GM12878 (cell line): ENCODE measurements around the gene AP5Z1. TPM values are rescaled to one million over a fixed set of nuclear protein-coding genes. Genes with fewer than 3 reads are reported as not detected.

Experiments
- ATAC-seq: fragments of 200-7000 bp; cut with Tn5 transposase; 3 replicates; pipeline ENCODE4 v1.9.1; 2020; ENCODE audit warnings: mild to moderate bottlenecking, moderate library complexity
- BruUV-seq: library from RNA; stranded (reverse); fragments of 400-500 nt; replicated peaks from 2 replicates; lab custom pipeline; 2021; lab: Mats Ljungman, UMichigan
- CTCF ChIA-PET: fragments of 300-600 bp; sonication (Branson Sonifier 250); formaldehyde crosslinking; extraction: SDS; loops from one replicate; lab custom pipeline; 2021; ENCODE audit warnings: inconsistent platforms; lab: Yijun Ruan, JAX
- POLR2A ChIA-PET: fragments of 350-600 bp; formaldehyde crosslinking; extraction: SDS; loops from one replicate; lab custom pipeline; 2021; ENCODE audit warnings: inconsistent platforms; lab: Charles Lee
- RAD21 ChIA-PET: fragments of 300-600 bp; sonication (Branson Sonifier 250); formaldehyde crosslinking; loops from one replicate; lab custom pipeline; 2023; ENCODE audit warnings: antibody characterized with exemption; ENCODE audit not compliant: unreplicated experiment; lab: Charles Lee
- SMC1A ChIA-PET: fragments of 300-600 bp; sonication (Branson Sonifier 250); formaldehyde crosslinking; loops from one replicate; lab custom pipeline; 2023; ENCODE audit not compliant: unreplicated experiment, uncharacterized antibody; lab: Charles Lee
- DNase-seq: peaks from one replicate; pipeline ENCODE4 v3.0.0-alpha.2; 2011; ENCODE audit warnings: low read depth, low spot score
- FAIRE-seq: peaks from 3 replicates; lab custom pipeline; 2011; peaks lifted over from hg19 to GRCh38; lab: Jason Lieb, UNC
- H2AFZ ChIP-seq: 2 replicates; pipeline ENCODE4 v1.6.0; 2011; ENCODE audit warnings: low read depth, low read length, control low read depth; ENCODE audit not compliant: control insufficient read depth
- H3K27ac ChIP-seq: 2 replicates; pipeline ENCODE4 v1.5.1; 2011; ENCODE audit warnings: control low read depth; ENCODE audit not compliant: control insufficient read depth, insufficient read depth
- H3K27me3 ChIP-seq, 2 experiments: replicated peaks in 1 of 2; 2 replicates each; pipeline versions ENCODE4 v1.6.0 to v1.6.1; 2011; ENCODE audit warnings: low read length in 1 of 2; ENCODE audit not compliant: control insufficient read depth in 2 of 2, insufficient read depth in 2 of 2
- H3K36me3 ChIP-seq, 2 experiments: 2 replicates each; pipeline ENCODE4 v1.5.1; 2011; ENCODE audit warnings: low read length in 1 of 2; ENCODE audit not compliant: control insufficient read depth in 2 of 2, insufficient read depth in 2 of 2
- H3K4me1 ChIP-seq: 2 replicates; pipeline ENCODE4 v1.6.1; 2011; ENCODE audit warnings: mild to moderate bottlenecking, low read length, moderate library complexity, mixed read lengths; ENCODE audit not compliant: control insufficient read depth, insufficient read depth
- H3K4me2 ChIP-seq: 2 replicates; pipeline ENCODE4 v1.6.0; 2011; ENCODE audit warnings: control low read depth; ENCODE audit not compliant: control insufficient read depth, insufficient read depth
- H3K4me3 ChIP-seq: fragments of 200-600 bp; sonication (generic); 2 replicates; pipeline ENCODE4 v1.5.1; 2016
- H3K79me2 ChIP-seq: 2 replicates; pipeline ENCODE4 v1.6.0; 2011; ENCODE audit warnings: low read length; ENCODE audit not compliant: control insufficient read depth, insufficient read depth
- H3K9ac ChIP-seq: 2 replicates; pipeline ENCODE4 v1.8.0; 2011; ENCODE audit warnings: low read length, control low read depth, mixed read lengths; ENCODE audit not compliant: control insufficient read depth, insufficient read depth
- H3K9me3 ChIP-seq: replicated peaks from 3 replicates; pipeline ENCODE4 v1.5.1; 2011; ENCODE audit warnings: mild to moderate bottlenecking, low read length; ENCODE audit not compliant: control insufficient read depth, insufficient read depth
- H4K20me1 ChIP-seq: 2 replicates; pipeline ENCODE4 v1.6.0; 2011; ENCODE audit not compliant: control insufficient read depth, insufficient read depth
- ATF7 ChIP-seq: fragments of 450-650 bp; IDR thresholded peaks from 2 replicates; pipeline ENCODE4 v1.6.1; 2016; ENCODE audit warnings: low read depth, mild to moderate bottlenecking
- BACH1 ChIP-seq: fragments of 450-650 bp; IDR thresholded peaks from 2 replicates; pipeline ENCODE4 v1.6.1; 2017; ENCODE audit warnings: mild to moderate bottlenecking, borderline replicate concordance
- CBX3 ChIP-seq: fragments of 200-600 bp; sonication (generic); IDR thresholded peaks from 2 replicates; pipeline ENCODE4 v1.6.1; 2016; ENCODE audit warnings: low read depth, borderline replicate concordance
- CBX5 ChIP-seq: sonication (generic); IDR thresholded peaks from 2 replicates; pipeline ENCODE4 v1.6.1; 2016; ENCODE audit warnings: low read depth, moderate library complexity, mild to moderate bottlenecking, inconsistent platforms
- CEBPZ ChIP-seq: fragments of 150-350 bp; IDR thresholded peaks from 2 replicates; pipeline ENCODE4 v1.6.1; 2016; ENCODE audit warnings: low read depth, low read length
- CREM ChIP-seq: IDR thresholded peaks from 2 replicates; pipeline ENCODE4 v1.6.1; 2014; ENCODE audit warnings: antibody characterized with exemption, low read depth
- FOXK2 ChIP-seq: fragments of 450-650 bp; IDR thresholded peaks from 2 replicates; pipeline ENCODE4 v1.6.1; 2017; ENCODE audit warnings: mild to moderate bottlenecking, moderate library complexity
- IKZF1 ChIP-seq: fragments of 450-650 bp; conservative IDR thresholded peaks from 2 replicates; pipeline ENCODE4 v1.6.1; 2017; ENCODE audit warnings: antibody characterized with exemption, mild to moderate bottlenecking
- LARP7 ChIP-seq: fragments of 450-650 bp; IDR thresholded peaks from 2 replicates; pipeline ENCODE4 v1.6.1; 2017; ENCODE audit warnings: mild to moderate bottlenecking
- MEF2A ChIP-seq: IDR thresholded peaks from 2 replicates; pipeline ENCODE4 v1.6.1; 2011; ENCODE audit warnings: low read depth, mild to moderate bottlenecking, low read length, moderate library complexity; ENCODE audit not compliant: insufficient read depth
- NR2F1 ChIP-seq: fragments of 450-650 bp; conservative IDR thresholded peaks from 2 replicates; pipeline ENCODE4 v1.6.1; 2017; ENCODE audit warnings: mild to moderate bottlenecking
- SIX5 ChIP-seq: IDR thresholded peaks from 2 replicates; pipeline ENCODE4 v1.6.1; 2011; ENCODE audit warnings: mild to moderate bottlenecking, low read depth, low read length, moderate library complexity; ENCODE audit not compliant: severe bottlenecking
- SKIL ChIP-seq: fragments of 450-650 bp; IDR thresholded peaks from 2 replicates; pipeline ENCODE4 v1.6.1; 2017; ENCODE audit warnings: mild to moderate bottlenecking, low read depth, inconsistent platforms; ENCODE audit not compliant: poor library complexity, severe bottlenecking
- SMAD5 ChIP-seq: IDR thresholded peaks from 2 replicates; pipeline ENCODE4 v1.6.1; 2016; ENCODE audit warnings: antibody characterized with exemption, low read depth
- TCF12 ChIP-seq: IDR thresholded peaks from 2 replicates; pipeline ENCODE4 v1.6.1; 2011; ENCODE audit warnings: low read depth, mild to moderate bottlenecking, low read length
- ZNF207 ChIP-seq: fragments of 450-650 bp; IDR thresholded peaks from 2 replicates; pipeline ENCODE4 v1.6.1; 2014; ENCODE audit warnings: antibody characterized with exemption, mild to moderate bottlenecking, borderline replicate concordance
- ZNF274 ChIP-seq: IDR thresholded peaks from one replicate; pipeline ENCODE4 v1.8.0; 2011; ENCODE audit not compliant: insufficient read length, insufficient read depth
- WGBS: methylation state at CpG from one replicate; pipeline ENCODE4 v1.1.6; 2016; ENCODE audit warnings: low lambda C conversion rate; ENCODE audit not compliant: insufficient replicate concordance, insufficient coverage; ENCODE audit errors: missing lambda C conversion rate; 5-methylcytosine and 5-hydroxymethylcytosine counted together
- in situ Hi-C: fragments of 300-500 bp; cut with MboI; formaldehyde crosslinking; loops from 9 replicates; pipeline ENCODE4 v1.14.3; 2018; ENCODE audit warnings: mixed read lengths
- intact Hi-C: fragments of 100-400 bp; cut with micrococcal nuclease; formaldehyde crosslinking; loops from one replicate; pipeline ENCODE4 v1.14.2; 2022; ENCODE audit not compliant: unreplicated experiment
- polyA plus RNA-seq, 11 experiments: library from polyadenylated mRNA; depleted of rRNA in 4 of 11; unstranded in 6 of 11; stranded (reverse) in 5 of 11; fragments of >200 nt; fragmentation: Nextera tagmentation in 4 of 11; fragmentation: Illumina TruSeq in 1 of 11; extraction: Ambion mirVana in 4 of 11; extraction: Trizol in 1 of 11; gene quantifications; 1 replicate in 1 of 11; 2 replicates in 10 of 11; pipeline versions ENCODE4 v1.2.1 to v1.2.3, GENCODE V29; 2011 to 2016; ENCODE audit warnings: inconsistent platforms in 2 of 11, missing spikeins in 2 of 11, low read depth in 1 of 11
- total RNA-seq, 4 experiments: library from RNA; depleted of rRNA in 3 of 4; stranded (reverse); fragments of >200 nt in 3 of 4; fragmentation: Illumina TruSeq in 1 of 4; extraction: Trizol in 1 of 4; gene quantifications; 2 replicates each; pipeline versions ENCODE4 v1.2.1 to v1.2.3, GENCODE V29; 2013 to 2021

Gene AP5Z1
- total and polyA plus RNA-seq, 10 of the 15 experiments (the other 5 are each of a cell fraction or from before 2014, with no cell fraction given): 0.37 to 43.4 (median 19.4) TPM

DNA sequence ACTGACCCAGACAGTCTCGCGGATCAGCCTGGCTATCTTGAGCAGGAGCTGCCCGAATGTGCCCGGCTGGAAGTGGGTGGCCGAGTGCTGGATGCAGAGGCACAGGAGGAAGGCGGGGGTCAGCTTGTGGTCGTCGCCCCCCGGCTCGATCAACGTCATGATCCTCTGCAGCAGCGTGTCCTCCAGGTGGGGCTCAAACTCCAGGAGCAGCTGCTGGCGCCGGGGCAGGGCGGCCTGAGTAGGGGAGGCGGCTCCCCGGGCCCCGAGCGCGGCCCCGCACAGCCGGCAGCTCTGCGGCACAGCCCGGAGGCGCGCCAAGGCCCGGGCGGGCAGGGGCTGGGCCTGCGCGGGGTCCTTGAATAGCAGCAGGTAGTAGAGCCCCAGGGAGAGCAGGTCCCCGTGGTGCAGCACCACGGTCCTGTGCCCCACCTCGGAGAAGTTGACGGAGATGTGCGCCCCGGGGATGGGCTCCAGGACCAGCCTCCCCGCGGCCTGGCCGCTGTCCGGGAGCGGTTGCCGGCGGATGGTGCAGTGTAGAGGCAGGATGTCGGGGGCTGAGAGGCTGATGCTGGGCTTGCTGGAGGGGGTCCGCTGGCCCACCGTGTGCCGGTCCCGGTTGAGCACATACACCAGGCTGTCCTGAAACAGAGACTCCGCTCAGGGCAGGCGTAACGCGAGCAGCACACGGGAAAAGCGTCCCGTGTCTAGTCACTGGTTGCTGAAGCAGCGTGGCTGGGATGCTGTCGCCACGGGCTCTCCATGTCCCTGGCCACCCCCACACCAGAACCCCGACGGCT lies 59.4 kb downstream of the AP5Z1 start:
- FAIRE-seq: no peak
- Histone ChIP-seq H3K4me2 (no peak overlapping the region), H3K36me3 (no peaks in the 10 kb centered on the region), H2AFZ (no peak overlapping the region), H3K27me3 (no peaks in the 10 kb centered on the region; a peak in 1 of 4 replicates), H3K9ac (no peak overlapping the region), H4K20me1 (no peaks in the 10 kb centered on the region), H3K79me2 (no peaks in the 10 kb centered on the region), H3K4me1 (no peaks in the 10 kb centered on the region), H3K27ac (no peak overlapping the region), H3K4me3 (no peak overlapping the region), H3K9me3 (no peaks in the 10 kb centered on the region)
- ATAC-seq: no peak
- ChIA-PET POLR2A (no interaction called here), CTCF (no interaction called here), RAD21 (no interaction called here), SMC1A (no interaction called here)
- no TSS peak for BruUV-seq
- TF ChIP-seq BACH1 (no peak), CEBPZ (no peak), MEF2A (no peak), ATF7 (no peak), SIX5 (no peak), CREM (no peak), CBX3 (no peak), FOXK2 (no peak), ZNF274 (no peak), ZNF207 (no peak), TCF12 (no peak), SMAD5 (no peak), IKZF1 (no peak), CBX5 (no peak), SKIL (no peak), NR2F1 (no peak), LARP7 (no peak)
- intact Hi-C loops (no loop called here), in situ Hi-C loops (loop anchor here (5.0 kb wide), 1 partner anchor 253 kb away; no protein-coding TSS in a partner anchor)
- DNase-seq: no peak
- WGBS: 75% methylated on average over 55 of the region's 60 CpGs
